ENCODE measurements around the gene HMGB1.

The HMGB1 gene

DNA sequence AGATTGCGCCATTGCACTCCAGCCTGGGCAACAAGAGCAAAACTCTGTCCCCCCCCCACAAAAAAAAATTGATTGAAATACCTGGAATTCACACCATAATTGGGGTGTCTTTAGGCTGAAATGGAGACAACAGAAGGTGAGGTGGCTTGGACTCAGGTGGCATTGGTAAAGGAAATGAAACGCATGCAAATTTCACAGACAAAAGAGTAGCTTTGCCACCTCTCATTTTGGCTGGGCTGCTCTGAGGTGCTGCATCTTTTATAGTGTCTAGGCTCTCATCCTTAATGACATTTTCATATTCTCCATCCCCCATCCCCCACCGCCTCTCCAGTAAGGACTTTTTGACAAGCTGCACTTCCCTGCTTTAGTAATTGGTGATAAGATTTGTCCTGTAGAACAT lies 36.5 kb downstream of the HMGB1 start:
- DNase-seq, result no peak

DNA sequence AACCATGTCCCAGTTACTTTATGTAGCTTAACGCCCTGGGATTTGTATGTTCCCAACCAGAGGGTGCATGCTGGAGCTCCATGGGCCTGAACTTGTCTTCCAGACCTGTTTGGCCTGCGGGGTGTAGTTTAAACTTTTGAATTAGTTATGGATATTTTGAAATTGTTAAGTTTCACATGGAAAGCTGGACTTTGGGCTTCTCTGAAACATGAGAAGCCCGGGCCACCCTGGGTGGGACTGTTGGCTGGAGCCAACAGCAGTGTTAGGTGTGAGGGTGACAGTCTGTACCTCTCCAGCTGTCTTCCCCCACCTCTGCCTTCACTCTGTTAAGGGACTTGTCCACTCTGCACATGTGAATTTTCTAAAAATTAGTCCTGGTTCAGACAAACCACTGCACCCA lies 41.8 kb downstream of the HMGB1 start:
- DNase-seq, result no peak

DNA sequence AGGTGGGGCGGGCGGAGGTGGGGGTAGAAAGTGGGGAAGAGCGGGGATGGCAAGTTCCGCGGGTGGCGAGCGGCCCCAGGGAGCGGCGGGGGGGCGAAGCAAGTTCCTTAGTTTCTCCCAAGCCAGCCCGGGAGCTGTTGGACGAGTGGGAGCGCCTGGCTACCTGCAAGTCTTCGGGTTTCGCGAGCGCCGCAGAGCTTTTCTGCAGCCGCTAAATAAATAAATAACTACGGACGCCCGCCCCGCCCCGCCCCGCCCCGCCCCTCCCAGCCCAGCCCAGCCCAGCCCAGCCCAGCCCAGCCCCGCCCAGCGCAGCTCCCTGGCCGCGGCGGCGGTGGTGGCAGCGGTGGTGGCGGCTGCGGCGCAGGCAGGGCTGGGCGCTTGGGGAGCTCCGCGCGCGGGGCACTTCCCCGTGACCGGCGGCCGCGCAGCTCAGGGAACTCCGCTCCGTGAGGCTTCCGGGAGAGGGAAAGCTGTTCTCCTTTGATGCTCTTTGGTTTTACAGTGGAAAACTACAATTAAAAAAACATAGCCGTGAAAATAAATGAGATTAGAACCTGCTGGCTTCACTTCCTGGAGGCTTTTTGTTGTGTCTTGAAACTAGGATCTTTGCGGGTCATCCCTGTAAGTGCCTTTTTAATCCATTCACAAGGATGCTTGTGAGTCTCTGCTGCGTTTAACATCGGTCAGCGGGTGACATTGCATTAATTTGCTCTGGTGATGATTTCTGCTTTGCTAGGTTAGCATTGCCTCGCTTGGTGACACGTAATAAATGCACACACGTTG lies 43.5 kb downstream of the HMGB1 start, which contains the start of gene UBE2L5:
Gene UBE2L5, plus strand, starts transcription at position 440 of the 786 bp plus-strand sequence. CDS start 5,498 bp downstream, outside the sequence.
- DNase-seq, result peak; percentile 39

GRCh38 chr13:30421093-30422053 lies 44.4 kb downstream of the HMGB1 start:
- DNase-seq, result peak; percentile 64

DNA sequence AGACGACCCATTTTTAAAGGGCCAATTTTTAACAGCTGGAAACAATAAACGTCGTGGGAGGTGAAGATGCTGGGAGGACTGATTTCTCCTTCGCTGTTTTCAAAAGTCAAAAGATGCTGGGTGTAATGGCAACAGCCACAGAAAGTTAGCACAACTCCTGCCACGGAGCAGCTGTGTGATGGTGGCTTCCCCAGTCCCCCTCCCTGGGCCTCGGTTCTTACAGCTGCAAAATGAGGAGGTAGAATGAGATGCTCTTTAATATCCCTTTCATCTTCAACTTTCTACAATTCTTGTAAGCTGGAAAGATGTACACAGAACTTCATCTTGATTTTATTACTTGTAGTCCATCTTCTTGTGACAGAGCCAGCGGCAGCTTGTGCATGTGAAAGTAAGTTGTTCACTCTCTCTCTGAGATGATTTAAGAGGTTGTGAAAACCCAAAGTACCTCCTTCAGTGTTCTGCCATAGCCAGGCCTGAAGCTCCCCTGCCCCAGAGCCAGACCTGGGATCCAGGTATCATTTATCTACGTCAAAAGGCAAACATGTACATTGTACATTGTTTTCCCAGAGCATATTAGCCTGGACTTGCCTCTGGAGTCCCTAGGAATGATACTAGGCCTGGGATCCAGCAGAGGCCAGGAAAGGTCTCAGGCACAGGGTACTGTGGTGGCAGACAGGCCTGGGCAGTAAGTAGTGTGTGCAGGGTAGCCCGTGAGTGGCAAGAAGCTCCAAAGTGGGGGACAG lies 46.8 kb downstream of the HMGB1 start:
- DNase-seq, result no peak

GRCh38 chr13:30418075-30418716 lies 47.5 kb downstream of the HMGB1 start:
- DNase-seq, result no peak

- no peak for DNase-seq
Observed at GRCh38 chr13:30416471-30416870, 49.3 kb downstream of the HMGB1 start.

- no peak for DNase-seq
Observed at GRCh38 chr13:30415430-30416030, 50.2 kb downstream of the HMGB1 start.

- DNase-seq, result no peak
Observed at GRCh38 chr13:30413842-30414241, 51.9 kb downstream of the HMGB1 start.

GRCh38 chr13:30412346-30412745 lies 53.4 kb downstream of the HMGB1 start:
- DNase-seq, result no peak

DNA sequence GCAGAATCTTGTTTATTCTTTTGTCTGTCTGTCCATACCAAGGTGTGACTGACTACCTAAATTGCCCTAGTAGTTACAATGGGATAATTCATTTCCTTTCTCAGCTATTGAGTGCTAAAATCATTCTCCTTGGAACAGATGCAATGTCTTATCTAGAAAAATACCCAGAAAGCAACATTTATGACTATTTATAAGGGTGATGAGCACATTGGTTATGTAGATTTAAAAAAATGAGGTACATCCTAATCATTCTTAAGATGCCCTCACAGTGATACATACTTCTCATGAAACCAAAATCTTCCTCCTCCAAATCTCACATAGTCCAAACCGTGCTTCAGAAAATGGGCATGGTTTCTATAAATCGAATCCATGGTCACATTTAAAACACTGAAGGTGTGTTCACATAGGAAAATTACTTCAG lies 55.0 kb downstream of the HMGB1 start:
- no peak for DNase-seq

DNA sequence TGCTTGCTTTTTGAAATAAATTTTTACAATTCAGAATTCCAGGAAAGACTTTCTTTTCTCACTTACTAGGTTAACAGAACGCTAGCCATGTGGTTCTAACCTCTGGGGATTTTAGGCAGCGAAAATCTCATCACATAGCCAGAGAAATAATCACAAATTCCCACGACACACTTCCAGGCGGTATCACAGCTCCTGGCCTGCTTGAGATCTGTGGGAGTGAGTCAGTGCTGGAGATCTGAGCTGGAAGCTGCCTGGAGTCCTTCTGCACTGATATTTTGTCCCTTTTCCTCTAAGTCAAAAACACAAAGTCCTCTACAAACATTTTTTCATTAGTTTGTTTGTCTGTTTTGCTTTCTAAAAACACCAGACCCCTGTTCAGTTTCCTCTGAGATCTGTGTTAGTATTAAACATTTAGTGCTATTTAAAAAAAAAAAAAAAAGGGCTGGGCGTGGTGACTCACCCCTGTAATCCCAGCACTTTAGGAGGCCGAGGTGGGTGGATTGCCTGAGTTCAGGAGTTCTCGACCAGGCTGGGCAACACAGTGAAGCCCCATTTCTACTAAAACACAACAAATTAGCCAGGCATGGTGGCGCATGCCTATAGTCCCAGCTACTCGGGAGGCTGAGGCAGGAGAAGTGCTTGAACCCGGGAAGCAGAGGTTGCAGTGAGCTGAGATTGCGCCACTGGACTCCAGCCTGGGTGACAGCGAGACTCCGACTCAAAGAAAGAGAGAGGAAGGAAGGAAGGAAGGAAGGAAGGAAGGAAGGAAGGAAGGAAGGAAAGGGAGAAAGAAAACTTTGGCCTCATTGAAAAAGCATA lies 55.6 kb downstream of the HMGB1 start:
- DNase-seq, result no peak

DNA sequence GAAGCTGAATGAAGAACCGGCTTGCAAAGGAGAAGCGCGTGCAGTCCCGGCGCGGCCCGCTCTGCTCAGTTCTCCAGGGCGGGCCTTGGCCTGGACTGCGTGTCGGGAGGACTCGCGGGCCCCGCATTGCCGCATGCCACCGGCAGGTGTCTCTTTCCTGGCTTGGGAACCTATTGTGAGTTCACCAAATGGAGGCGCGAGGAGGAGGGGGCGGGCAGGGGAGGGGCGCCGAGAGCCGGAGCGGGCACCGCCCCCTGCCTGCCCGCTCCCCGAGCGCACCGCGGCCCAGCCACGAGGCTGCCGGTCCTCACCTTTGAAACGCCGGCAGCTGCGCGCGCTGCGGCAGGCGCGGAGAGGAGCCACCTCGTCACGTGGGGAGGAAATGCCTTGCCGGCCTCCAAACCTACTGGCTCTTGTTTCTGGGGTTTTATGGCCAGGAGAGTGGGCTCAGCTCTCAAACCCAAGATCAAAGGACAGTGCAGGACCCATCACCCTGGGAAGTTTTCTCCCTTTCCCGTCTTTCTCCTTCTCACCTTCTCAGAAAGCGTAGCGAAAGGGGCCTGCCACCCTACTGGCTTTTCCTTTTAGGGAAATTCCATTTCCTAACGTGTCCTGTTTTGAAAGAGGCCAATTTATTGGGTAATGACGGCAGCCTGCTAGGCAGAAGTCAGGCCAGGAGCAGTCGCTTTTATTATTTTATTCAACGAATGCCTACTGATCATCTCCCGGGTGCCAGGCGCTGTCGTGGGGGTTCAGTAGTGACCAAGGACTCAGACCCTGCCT lies 57.2 kb downstream of the HMGB1 start:
- peak; percentile 67 for DNase-seq

DNA sequence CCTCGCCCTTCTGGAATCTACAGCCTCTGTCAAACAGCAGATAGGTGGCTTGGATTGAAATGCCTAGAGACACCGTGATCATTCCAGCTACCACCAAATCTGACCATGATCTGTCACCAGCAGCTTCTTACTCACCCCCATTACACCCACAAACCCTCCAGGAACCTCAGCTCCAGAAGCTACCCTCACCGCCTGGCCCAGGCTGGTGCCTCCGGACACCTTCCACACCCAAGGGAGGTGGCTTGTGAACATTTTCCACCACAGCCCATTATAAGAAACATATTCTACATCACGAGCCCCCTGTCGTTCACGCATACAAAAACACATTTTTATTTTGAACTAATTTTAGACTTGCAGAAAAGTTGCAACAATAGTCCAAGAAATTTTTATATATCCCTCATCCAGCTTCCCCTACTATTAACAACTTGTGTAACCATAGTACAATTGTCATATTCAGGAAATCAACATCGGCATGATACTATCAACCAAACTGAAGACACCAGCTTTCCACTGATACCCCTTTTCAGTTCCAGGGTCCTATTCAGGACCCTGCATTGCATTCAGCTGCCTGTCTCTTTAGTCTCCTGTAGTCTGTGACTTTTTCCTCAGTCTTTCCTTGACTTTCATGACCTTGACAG lies 58.8 kb downstream of the HMGB1 start:
- no peak for DNase-seq
